ENCODE data around the gene HPSE2. TPM values are rescaled to one million over a fixed set of nuclear protein-coding genes. Genes with fewer than 3 reads are reported as not detected.

Gene HPSE2
- total and polyA plus RNA-seq, 2 of the 13 experiments (the other 11 are each of a cell fraction or from before 2014, with no cell fraction given), result 0.01 TPM; not detected in 1

- TF ChIP-seq KAT7 (CRISPR knock-in tag; IDR thresholded peaks at IDR 0.05; ENCODE audit: borderline replicate concordance) (no peak), HNF4G (IDR thresholded peaks at IDR 0.05; ENCODE audit: borderline replicate concordance, low read depth, low read length) (no peak), HNF4G (CRISPR knock-in tag; IDR thresholded peaks at IDR 0.05; ENCODE audit: borderline replicate concordance, low read depth) (no peak), ZNF75D (CRISPR knock-in tag; IDR thresholded peaks at IDR 0.05; ENCODE audit: borderline replicate concordance) (no peak), JARID2 (CRISPR knock-in tag; IDR thresholded peaks at IDR 0.05; ENCODE audit: insufficient replicate concordance) (no peak), SPEN (CRISPR knock-in tag; IDR thresholded peaks at IDR 0.05; ENCODE audit: low read depth) (no peak), ZNF10 (CRISPR knock-in tag; IDR thresholded peaks at IDR 0.05; ENCODE audit: borderline replicate concordance, low read depth) (no peak)
- POLR2A ChIA-PET, result no interaction called here
- H3K4me2 ChIP-seq (ENCODE audit: low read depth, low read length), result no peak overlapping the region
- no peak overlapping the region for H3K9ac ChIP-seq (ENCODE audit: insufficient read depth, low read depth, low read length)
- BruUV-seq (replicated peaks), result no TSS peak
- no peak overlapping the region for H3K27ac ChIP-seq (ENCODE audit: extremely low read length, insufficient read depth, low read length)
- intact Hi-C loops (cut with micrococcal nuclease; ENCODE audit: unreplicated experiment) (no loop called here), in situ Hi-C loops (cut with HindIII; ENCODE audit: extremely low pct_ligation_motif_present, low pct_unique_long_range_greater_than_20kb) (no loop called here)
- no peak for ATAC-seq
- H3K4me1 ChIP-seq (ENCODE audit: insufficient read depth, low read length), result no peaks in the 10 kb centered on the region
- no peaks in the 10 kb centered on the region for H4K20me1 ChIP-seq (ENCODE audit: insufficient read depth, low read length)
- FAIRE-seq, result no peak
- H3K79me2 ChIP-seq (ENCODE audit: insufficient read depth, low read length), result no peaks in the 10 kb centered on the region
- H3K9me3 ChIP-seq (ENCODE audit: low read length), result no peaks in the 10 kb centered on the region
- H3K36me3 ChIP-seq (replicated peaks in 1 of 2; ENCODE audit: control insufficient read depth in 1 of 2, insufficient read depth in 2 of 2, low read length in 2 of 2), result no peaks in the 10 kb centered on the region
- H3K27me3 ChIP-seq (ENCODE audit: control insufficient read depth in 1 of 2, insufficient read depth in 2 of 2, low read length in 2 of 2), result no peaks in the 10 kb centered on the region; a peak in 1 of 5 replicates
- DNase-seq (ENCODE audit: low spot score), result no peak
- 0% methylated on average over 1 of the region's 1 CpG for WGBS (ENCODE audit: low lambda C conversion rate)
- no peak overlapping the region for H2AFZ ChIP-seq (ENCODE audit: low read length)
- CTCF ChIA-PET (ENCODE audit: low intra/inter-chr PET ratio, low total read pairs), result no interaction called here
- H3K4me3 ChIP-seq (replicated peaks in 1 of 3; ENCODE audit: insufficient read depth in 1 of 3, low read depth in 2 of 3, low read length in 3 of 3), result no peak overlapping the region
These were observed 616.2 kb downstream of the HPSE2 start for GRCh38 chr10:98619446-98619845.

GRCh38 chr10:98617906-98618520, 617.6 kb downstream of the HPSE2 start:
- no peak overlapping the region for H3K4me2 ChIP-seq (ENCODE audit: low read depth, low read length)
- no peak overlapping the region for H3K9ac ChIP-seq (ENCODE audit: insufficient read depth, low read depth, low read length)
- ATAC-seq, result no peak
- DNase-seq (ENCODE audit: low spot score), result no peak
- ChIA-PET CTCF (ENCODE audit: low intra/inter-chr PET ratio, low total read pairs) (no interaction called here), POLR2A (no interaction called here)
- H3K9me3 ChIP-seq (ENCODE audit: low read length), result no peaks in the 10 kb centered on the region
- FAIRE-seq, result no peak
- no peaks in the 10 kb centered on the region for H4K20me1 ChIP-seq (ENCODE audit: insufficient read depth, low read length)
- BruUV-seq (replicated peaks), result no TSS peak
- intact Hi-C loops (cut with micrococcal nuclease; ENCODE audit: unreplicated experiment) (no loop called here), in situ Hi-C loops (cut with HindIII; ENCODE audit: extremely low pct_ligation_motif_present, low pct_unique_long_range_greater_than_20kb) (no loop called here)
- 10% methylated on average over 6 of the region's 6 CpGs for WGBS (ENCODE audit: low lambda C conversion rate)
- no peaks in the 10 kb centered on the region for H3K4me1 ChIP-seq (ENCODE audit: insufficient read depth, low read length)
- H2AFZ ChIP-seq (ENCODE audit: low read length), result no peak overlapping the region
- H3K27ac ChIP-seq (ENCODE audit: extremely low read length, insufficient read depth, low read length), result no peak overlapping the region
- H3K4me3 ChIP-seq (replicated peaks in 1 of 3; ENCODE audit: insufficient read depth in 1 of 3, low read depth in 2 of 3, low read length in 3 of 3), result no peak overlapping the region
- no peaks in the 10 kb centered on the region; a peak in 1 of 5 replicates for H3K27me3 ChIP-seq (ENCODE audit: control insufficient read depth in 1 of 2, insufficient read depth in 2 of 2, low read length in 2 of 2)
- no peaks in the 10 kb centered on the region for H3K79me2 ChIP-seq (ENCODE audit: insufficient read depth, low read length)
- H3K36me3 ChIP-seq (replicated peaks in 1 of 2; ENCODE audit: control insufficient read depth in 1 of 2, insufficient read depth in 2 of 2, low read length in 2 of 2), result no peaks in the 10 kb centered on the region
- no peak for TF ChIP-seq HOXA7 (CRISPR knock-in tag; IDR thresholded peaks at IDR 0.05)
- no peak for TF ChIP-seq ZC3H4 (CRISPR knock-in tag; IDR thresholded peaks at IDR 0.05; ENCODE audit: borderline replicate concordance)
- no peak for TF ChIP-seq U2AF1 (optimal IDR thresholded peaks at IDR 0.05; ENCODE audit: low read depth, low read length)
- no peak for TF ChIP-seq CENPBD1 (CRISPR knock-in tag; IDR thresholded peaks at IDR 0.05; ENCODE audit: borderline replicate concordance, low read depth)
- TF ChIP-seq ZFP90 (CRISPR knock-in tag; IDR thresholded peaks at IDR 0.05; ENCODE audit: borderline replicate concordance), result no peak
- no peak for TF ChIP-seq MNT (IDR thresholded peaks at IDR 0.05)
- TF ChIP-seq HMGA1 (CRISPR knock-in tag; conservative IDR thresholded peaks at IDR 0.05), result no peak
- no peak for TF ChIP-seq ETS1 (CRISPR knock-in tag; IDR thresholded peaks at IDR 0.05)
- no peak for TF ChIP-seq SAP130 (CRISPR knock-in tag; IDR thresholded peaks at IDR 0.05; ENCODE audit: low read depth)
- TF ChIP-seq THYN1 (CRISPR knock-in tag; IDR thresholded peaks at IDR 0.05; ENCODE audit: borderline replicate concordance, low read depth), result no peak
